Hepatocyte (in vitro differentiated cells): Measurements from ENCODE around the gene BUD31.

Experiments
- EZH2phosphoT487 ChIP-seq: fragments of 200-600 bp; sonication (generic); IDR thresholded peaks from one replicate; pipeline ENCODE4 v1.6.1; 2018; ENCODE audit warnings: antibody characterized with exemption, mild to moderate bottlenecking, low read depth, moderate library complexity; ENCODE audit not compliant: unreplicated experiment, severe bottlenecking
- TF ChIP-seq, protein P1 (sequence below): fragments of 200-600 bp; sonication (generic); IDR thresholded peaks from 2 replicates; pipeline ENCODE4 v1.5.1; 2016; ENCODE audit warnings: antibody characterized with exemption, mild to moderate bottlenecking; ENCODE audit not compliant: poor library complexity

DNA sequence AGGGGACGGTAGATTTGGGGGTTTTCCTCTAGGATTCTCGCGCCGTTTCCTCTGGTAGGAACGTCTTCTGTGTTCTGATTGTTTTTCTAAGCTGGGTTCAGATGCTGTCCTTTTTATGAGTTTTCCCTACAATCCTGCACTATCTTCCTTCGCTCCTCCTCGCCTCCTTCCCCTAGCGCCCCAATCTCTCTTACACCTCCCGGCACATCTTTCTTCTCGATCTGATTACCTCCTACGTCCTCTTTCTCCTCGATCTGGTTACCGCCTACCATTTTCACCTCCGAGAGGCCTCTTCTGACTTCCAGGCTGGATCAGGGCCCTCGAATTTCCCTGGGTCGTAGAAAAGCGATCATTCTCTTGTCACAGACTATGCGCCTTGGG is 413 bp downstream of the BUD31 start:
- TF ChIP-seq, protein P1, sequence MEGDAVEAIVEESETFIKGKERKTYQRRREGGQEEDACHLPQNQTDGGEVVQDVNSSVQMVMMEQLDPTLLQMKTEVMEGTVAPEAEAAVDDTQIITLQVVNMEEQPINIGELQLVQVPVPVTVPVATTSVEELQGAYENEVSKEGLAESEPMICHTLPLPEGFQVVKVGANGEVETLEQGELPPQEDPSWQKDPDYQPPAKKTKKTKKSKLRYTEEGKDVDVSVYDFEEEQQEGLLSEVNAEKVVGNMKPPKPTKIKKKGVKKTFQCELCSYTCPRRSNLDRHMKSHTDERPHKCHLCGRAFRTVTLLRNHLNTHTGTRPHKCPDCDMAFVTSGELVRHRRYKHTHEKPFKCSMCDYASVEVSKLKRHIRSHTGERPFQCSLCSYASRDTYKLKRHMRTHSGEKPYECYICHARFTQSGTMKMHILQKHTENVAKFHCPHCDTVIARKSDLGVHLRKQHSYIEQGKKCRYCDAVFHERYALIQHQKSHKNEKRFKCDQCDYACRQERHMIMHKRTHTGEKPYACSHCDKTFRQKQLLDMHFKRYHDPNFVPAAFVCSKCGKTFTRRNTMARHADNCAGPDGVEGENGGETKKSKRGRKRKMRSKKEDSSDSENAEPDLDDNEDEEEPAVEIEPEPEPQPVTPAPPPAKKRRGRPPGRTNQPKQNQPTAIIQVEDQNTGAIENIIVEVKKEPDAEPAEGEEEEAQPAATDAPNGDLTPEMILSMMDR = no peak
- no peak for TF ChIP-seq EZH2phosphoT487
